Fibroblast of upper back skin (primary cell): Measurements from ENCODE around the gene LCN15.
"Not testable (repeated sequence)": the region's sequence is repeated elsewhere in the genome, so short reads cannot be mapped to it uniquely, and the experiment has no call there.

Experiments used
- DNase-seq: peaks from one replicate; pipeline ENCODE4 v3.0.0-alpha.2; 2013

LCN15 gene, protein sequence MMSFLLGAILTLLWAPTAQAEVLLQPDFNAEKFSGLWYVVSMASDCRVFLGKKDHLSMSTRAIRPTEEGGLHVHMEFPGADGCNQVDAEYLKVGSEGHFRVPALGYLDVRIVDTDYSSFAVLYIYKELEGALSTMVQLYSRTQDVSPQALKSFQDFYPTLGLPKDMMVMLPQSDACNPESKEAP

GRCh38 chr9:136764301-136764891 is at the start of gene LCN15:
TSS of gene LCN15 (minus strand) at chr9:136764518. CDS start at chr9:136764488, 30 bp downstream.
- DNase-seq = no peak

DNA sequence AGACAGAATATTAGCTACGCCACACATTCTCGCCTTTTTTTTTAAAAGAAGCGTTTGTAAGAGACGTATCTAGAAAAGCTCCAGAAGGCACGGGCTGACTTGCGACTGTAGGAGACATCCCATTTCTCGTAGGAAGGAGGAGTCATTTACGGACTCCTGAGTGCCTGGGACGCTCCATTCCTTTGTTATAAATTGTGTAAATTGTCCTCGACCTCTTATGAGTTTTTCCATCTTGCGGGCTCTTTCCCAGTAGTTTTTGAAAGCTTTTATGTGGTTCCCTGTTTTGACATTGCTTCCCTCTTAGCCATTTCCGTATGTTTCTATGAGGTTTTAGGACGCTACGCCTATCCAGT is 44.5 kb upstream of the LCN15 start:
- DNase-seq = no peak

DNA sequence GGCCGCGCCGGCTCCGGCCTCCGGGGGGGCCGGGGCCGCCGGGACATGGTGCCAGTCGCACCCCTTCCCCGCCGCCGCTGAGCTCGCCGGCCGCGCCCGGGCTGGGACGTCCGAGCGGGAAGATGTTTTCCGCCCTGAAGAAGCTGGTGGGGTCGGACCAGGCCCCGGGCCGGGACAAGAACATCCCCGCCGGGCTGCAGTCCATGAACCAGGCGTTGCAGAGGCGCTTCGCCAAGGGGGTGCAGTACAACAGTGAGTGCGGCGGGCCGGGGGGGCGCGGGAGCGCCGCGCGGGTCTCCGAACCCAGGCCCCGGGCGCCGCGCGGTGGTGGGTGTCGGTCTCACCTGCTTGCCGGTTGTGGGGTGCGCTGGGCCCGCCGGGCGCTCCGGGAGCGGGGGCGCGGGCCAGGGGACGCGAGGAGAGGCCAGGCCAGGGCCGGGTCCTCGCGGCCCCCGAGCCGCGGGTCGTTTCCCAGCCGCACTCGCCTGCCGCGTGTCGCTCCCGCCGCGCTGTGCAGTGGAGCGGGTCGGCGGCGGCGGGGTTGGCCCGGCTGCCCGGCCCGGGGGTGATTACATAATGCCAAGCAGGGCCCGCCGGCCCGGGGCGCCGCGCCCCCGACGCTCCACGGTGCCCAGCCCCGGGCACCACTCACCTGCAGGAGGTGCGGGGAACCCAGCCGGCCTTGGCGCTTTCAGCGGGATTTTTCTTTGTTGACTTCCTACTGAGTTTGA is 43.9 kb upstream of the LCN15 start:
- no peak for DNase-seq

GRCh38 chr9:136807281-136808074 is 43.2 kb upstream of the LCN15 start, which contains the start of gene RABL6:
TSS of gene RABL6 (plus strand) at chr9:136807948. CDS start at chr9:136808197, 249 bp downstream.
- DNase-seq = peak; percentile 67

DNA sequence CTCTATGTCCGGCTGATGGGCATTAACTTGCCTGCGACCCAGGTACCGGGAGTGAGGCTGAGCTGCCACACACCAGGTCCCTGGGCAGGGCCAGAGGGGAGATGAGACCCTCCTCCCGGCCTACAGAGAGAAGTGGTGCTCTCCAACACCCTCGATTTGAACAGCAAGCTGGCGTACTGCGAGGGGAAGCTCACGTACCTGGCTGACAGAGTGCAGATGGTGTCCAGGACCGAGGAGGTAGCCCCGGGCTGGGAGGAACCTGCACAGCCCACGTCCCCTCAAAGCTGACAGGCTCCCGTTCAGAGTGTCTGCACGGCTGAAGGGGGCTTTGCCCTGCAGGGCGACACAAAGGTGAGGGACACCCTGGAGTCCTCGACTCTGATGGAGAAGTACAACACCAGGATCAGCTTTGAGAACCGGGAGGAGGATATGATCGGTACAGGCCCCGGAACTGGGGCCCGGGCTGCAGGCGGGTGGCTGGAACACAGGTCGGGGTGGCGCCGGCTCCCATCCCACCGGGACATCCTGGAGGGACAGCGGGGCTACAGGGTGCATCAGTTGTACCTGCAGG is 42.4 kb upstream of the LCN15 start:
- DNase-seq = no peak

DNA sequence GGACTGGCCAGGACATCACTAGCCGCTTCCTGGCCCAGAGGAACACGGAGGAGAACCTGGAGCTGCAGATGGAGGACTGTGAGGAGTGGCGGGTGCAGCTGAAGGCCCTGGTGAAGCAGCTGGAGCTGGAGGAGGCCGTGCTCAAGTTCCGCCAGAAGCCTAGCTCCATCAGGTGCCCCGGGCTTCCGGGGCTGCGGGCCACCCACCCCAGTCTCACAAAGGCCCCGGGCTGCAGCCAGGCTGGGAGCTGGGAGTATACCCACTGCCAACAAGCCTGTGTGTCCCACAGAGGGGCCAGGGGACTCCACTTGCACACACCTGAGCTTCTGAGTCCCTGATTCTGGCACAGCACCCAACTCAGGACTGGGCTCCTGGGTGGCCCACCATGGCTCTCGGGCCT is 41.7 kb upstream of the LCN15 start:
- DNase-seq = no peak

GRCh38 chr9:136805207-136805740 is 41.0 kb upstream of the LCN15 start:
- no peak for DNase-seq

DNA sequence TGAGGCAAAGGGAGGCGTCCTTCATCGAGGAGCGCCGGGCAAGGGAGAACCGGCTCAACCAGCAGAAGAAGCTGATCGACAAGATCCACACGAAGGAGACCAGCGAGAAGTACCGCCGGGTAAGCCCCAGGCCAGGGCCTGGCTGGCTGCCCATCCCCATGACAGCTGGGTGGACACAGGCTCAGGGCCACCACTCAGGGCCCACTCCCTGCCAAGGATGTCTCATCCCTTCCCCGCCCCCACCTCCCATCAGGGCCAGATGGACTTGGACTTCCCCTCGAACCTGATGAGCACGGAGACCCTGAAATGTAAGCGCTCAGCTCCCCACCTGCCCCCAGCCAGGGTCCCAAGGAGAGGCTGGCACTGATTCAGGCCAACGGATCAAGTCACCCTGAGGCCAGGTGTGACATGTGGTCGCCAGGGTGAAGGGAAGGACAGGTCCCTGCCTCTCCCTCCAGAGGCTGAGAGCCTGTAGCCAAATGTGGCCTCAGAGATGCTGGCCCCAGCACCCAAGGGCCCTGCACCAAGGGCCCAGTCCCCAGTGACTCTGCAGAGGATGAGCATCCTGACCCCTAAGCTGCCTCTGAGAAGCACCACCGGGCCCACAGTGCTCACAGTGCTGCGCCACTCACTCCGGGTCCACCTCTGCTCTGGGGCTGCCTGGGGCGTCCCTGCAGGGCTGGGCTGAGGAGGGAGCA is 40.3 kb upstream of the LCN15 start:
- no peak for DNase-seq

DNA sequence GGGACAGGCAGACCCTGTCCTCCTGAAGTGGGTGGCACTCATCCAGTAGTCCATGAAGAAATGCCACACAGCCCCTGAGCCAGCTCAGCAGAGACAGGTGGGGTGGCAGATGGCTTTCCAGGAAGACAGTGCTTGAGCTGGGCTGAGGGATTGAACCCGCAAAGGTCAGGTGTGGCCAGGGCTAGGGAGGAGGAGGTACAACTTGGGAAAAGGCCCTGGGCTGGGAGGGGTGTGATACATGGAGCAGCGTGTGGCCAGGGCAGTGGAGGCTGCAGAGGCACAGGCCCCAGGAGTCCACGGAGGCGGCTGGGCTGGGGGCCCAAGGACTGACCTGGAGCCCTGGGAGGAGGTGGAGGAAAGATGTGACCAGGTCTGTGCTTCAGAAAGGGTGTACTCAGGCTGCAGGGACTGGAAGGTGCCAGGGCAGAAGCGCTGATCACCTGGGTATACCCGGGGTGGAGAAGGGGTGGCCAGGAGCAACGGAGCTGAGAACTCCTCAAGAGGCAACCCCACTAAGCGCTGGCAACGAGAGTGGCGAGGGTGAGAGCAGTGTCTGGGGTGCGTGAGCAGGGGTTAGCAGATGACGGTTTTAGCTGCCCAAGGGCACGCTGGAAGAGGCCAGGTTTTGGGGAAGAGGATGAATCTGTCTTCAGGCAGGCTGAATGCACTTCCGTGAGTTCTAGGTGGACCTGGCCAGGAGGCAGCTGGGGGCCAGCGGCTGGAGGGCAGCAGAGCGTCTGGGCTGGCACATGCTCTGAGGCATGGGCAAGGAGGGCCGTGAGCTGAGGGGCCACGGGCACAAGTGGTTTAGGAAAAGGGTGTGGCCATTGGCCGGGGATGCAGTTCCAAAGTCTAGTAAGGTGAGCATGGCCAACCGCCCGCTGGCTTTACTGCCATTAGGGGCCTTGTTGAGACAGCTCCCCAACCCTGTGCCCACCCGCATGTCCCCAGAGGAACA is 39.5 kb upstream of the LCN15 start:
- DNase-seq = no peak

DNA sequence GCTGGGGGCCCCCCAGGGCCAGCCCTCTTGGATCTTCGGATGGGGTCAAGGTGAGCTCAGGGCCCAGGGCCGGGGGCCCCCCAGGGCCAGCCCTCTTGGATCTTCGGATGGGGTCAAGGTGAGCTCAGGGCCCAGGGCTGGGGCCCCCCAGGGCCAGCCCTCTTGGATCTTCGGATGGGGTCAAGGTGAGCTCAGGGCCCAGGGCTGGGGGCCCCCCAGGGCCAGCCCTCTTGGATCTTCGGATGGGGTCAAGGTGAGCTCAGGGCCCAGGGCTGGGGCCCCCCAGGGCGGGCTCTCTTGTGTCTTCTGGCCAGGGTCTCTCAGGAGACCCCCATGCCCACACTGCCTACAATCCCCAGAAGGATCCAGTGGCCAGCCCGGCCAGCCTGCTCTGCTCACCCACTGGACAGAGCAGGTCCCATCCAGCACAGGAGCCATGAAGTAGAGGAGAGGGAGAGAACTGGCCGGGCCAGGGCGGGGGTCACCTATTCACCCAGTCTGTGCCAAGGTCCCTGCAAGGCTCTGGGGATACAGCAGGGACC is 38.8 kb upstream of the LCN15 start:
- not testable (repeated sequence) for DNase-seq

GRCh38 chr9:136802321-136802720 is 38.0 kb upstream of the LCN15 start:
- no peak for DNase-seq

- DNase-seq = no peak
Measured at GRCh38 chr9:136799854-136800657, 35.7 kb upstream of the LCN15 start.

GRCh38 chr9:136799079-136799853 is 34.9 kb upstream of the LCN15 start:
- no peak for DNase-seq

DNA sequence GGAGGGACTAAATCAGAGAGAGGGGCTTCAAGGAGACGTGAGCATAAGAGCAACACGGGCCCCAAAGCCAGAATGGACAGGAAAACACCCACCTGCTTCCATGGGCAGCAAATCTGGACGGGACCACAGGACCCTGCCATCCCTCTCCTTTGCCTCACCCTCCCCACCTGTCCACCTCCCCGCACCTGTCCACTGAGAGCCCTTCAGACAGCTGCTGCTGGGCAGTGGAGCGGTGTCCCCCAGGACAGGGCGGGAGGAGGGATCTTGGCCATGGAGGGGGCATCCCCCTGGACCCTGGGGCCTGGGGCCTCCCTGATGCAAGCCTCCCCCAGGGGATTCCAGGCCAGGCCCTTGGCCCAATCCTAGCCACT is 34.4 kb upstream of the LCN15 start:
- DNase-seq = no peak

- peak; percentile 42 for DNase-seq
Measured at GRCh38 chr9:136796775-136797347, 32.5 kb upstream of the LCN15 start.

GRCh38 chr9:136796238-136796774 is 32.0 kb upstream of the LCN15 start, which contains the start of gene CCDC183:
TSS of gene CCDC183 (plus strand) at chr9:136796338. CDS start at chr9:136796398, 60 bp downstream.
- no peak for DNase-seq

DNA sequence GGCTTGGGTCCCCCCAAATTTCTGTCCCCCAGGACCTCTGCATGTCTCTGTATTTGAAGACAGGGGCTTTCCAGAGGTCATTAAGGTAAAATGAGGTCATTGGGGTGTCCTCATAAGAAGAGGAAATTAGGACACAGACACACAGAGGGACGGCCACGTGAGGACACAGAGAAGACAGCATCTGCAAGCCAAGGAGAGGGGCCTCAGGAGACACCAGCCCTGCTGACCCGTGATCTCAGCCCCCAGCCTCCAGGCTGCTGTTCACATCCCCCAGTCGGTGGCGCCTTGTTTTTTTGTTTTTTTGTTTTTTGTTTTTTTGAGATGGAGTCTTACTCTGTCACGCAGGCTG is 30.7 kb upstream of the LCN15 start:
- no peak for DNase-seq

GRCh38 chr9:136794281-136794999 is 30.1 kb upstream of the LCN15 start:
- no peak for DNase-seq
